COLO668 (cell line): ENCODE measurements around the gene TMEM242.

Source experiments
- DNase-seq: peaks from one replicate; lab custom pipeline; 2025; ENCODE audit not compliant: unreplicated experiment; lab: John Stamatoyannopoulos, UW

The TMEM242 gene

DNA sequence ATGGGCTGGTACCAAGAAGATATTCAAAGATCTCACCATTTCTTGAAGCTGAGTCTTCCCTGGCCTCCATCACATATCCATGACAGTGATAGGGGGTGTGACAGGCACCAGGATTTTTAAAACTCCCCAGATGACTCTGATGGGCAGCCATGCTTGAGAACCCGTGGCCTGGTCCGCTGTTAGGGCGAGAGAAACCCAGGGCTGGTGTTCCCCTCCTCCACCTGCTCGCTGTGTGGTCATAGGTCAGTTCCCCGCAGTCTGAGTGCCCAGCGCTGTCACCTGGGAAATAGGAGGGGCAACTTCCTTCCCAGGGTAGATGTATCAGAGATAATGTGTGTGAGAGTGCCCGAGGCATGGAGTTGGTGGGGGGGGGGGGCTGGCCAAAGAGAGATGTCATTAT lies 50.9 kb downstream of the TMEM242 start:
- DNase-seq, result peak; percentile 15

DNA sequence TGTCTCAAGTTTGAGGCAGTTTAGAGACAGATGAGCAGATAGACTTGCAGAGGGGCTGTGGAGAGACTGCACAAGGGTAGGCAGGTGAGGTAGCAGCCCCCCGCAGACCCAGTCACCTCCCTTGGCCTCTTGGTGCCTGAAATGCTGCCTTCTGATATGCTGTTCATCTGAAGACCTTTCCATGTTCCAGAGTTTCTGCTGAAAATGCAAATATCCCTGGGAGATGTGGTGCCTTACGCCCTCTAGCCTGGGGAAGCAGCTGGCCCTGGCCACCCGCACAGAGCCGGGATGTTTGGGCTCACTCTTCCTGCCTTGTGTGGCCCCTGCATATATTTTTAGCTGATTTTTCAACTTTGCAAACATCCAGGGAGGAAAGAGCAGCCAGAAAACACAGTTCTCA lies 51.4 kb downstream of the TMEM242 start:
- DNase-seq, result no peak

DNA sequence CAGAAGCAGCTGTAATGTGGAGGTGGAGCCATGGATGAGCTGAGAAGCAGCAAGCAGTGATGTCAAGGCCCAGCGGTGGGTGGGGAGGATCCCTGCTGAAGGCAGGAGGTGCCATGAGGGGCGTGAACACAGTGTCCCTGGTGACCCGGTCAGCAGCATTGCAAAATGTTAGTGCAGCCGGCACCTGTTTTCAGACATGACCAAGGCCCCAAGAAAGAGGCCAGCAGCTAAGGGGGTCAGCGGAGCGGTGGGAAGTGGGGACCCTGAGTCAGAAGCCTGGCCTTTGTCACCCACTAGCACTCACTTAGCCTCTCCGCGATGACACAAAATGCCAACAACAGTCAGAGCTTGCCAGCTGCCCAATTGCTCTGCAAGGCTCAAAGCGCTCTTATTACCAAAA lies 51.9 kb downstream of the TMEM242 start:
- DNase-seq, result no peak

DNA sequence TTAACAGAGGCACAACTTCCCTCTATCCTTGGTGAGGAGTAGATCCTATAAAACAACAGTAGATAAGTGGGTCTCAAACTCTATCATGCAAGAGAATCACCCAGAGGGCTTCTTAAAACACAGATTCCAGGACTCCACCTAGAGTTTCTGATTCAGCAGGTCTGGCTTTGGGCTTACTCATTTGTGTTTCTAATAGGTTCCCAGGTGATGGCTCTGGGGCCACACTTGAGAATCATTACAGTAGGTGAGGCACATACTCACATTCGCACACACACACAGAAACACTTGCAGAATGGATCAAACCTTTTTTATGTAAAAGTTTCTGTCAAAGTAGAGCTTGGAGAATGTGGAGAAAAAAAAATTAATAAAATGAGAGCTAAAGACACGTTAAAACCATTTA lies 52.4 kb downstream of the TMEM242 start:
- no peak for DNase-seq

DNA sequence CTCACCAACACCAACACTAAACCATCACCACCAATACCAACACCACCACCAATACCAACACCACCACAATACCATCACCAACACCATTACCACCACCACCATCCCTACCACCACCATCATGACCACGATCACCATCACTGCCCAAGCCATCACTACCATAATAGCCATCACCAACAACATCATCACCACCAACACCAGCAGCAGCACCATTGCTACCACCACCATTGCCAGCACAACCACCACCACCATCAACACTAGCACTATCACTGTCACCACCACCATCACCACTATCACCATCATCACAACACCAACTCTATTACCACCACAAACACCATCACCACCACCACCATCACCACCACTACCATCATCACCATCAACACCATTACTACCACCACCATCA lies 53.0 kb downstream of the TMEM242 start:
- DNase-seq, result no peak

DNA sequence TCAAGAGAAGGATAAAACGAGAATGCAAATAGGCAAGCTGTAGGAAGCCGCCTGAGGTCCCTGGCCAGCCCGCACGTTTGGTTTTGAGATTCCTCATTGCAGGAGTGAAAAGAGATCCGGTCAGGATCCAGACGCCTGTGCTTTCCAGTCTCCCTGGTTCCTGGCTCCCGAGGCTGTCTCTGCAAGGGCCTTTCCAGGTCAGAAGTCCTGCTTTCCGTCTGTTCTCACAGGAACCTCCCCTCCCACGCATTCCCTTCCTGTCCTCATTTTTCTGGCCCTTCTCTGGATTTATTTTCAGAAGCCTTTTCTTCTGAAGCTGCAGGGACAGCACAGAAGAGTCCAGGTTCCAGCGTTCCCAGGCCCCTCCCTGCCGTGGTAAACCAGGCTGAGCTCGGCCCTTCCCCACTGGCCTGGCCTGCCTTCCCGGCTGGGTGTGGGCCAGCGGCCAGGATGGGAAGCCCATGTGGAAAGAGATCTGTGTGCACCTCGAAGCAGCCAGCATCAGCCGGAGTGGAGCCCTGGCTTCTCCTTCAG lies 54.0 kb downstream of the TMEM242 start:
- no peak for DNase-seq

DNA sequence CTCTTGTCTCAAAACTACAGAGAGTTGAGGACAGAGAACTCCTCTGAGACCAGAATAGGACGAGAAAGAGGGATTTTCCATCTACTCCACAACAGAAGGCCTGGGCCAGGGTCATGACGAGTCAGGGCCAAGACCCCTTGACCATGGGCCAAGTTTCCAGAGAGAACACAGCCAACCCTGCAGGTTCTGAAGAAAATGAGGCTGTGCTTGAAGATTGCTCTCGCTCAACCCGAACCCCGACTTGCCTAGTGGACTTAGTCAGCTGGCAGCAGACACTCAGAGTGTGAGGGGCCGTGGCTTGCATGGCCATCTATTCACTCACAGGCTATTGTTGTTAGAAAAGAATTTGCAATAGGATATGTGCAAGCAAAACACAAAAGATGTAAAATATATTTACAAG lies 54.5 kb downstream of the TMEM242 start:
- DNase-seq, result no peak

DNA sequence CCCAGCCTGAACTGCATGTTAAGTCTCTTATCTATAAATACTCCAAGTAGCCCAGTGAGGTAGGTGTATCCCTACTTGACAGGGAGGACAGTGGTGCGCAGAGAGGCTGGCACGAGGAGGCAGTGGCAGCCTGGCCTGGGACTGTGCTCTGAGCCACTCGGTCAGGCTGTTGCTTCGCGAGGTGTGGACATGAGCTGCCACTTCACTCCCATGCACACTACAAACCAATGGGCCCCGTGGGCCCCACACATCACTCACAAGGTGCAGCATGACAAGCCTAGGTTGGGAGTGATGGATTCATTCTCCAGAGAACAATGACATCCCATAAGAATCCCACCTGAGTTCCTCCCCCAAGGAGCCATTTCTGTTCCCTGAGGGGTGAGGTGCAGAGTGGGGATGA lies 54.9 kb downstream of the TMEM242 start:
- no peak for DNase-seq

DNA sequence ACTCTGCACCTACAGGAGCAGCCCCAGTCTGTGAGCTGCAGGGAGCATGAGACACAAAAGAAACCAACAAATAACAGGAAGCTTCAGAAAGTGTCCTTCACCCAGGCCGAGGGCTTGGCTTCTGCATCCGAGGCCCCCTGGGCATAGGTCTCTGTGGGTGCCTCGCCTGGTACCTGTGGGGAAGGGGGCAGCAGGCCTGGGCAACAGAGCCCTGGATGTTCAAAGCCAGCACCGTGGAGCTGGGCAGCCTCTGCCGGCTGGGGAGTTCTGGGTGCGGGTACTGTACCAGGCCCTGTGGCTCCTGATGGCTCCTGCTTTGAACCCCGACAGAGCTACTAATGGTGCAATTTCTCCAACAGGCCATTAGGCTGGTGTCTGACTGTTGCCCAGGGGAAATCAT lies 55.7 kb downstream of the TMEM242 start:
- DNase-seq, result no peak

DNA sequence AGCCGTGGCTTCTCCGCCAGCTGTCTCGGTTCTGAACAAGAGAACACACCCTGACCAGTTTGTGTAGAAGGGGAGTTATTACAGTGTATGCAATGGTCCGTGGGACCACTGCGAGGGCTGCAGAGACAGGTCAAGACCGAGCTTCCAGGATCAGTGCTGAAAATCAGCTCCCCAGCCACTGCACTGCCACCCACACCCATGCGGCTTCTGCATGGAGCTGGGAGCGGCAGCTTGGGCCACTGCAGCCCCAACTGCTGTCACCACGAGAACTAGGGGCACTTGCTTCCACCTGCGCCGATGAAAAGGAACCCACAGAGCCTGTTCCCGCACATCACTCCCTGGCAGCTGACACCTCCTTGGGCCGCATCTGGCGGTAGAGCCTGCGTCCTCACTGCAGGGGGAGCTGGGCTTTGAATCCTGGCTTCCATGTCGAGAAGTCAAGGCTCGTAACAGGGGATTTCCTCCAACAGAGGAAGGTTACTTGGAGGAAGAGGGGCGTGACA lies 56.2 kb downstream of the TMEM242 start:
- DNase-seq, result no peak

DNA sequence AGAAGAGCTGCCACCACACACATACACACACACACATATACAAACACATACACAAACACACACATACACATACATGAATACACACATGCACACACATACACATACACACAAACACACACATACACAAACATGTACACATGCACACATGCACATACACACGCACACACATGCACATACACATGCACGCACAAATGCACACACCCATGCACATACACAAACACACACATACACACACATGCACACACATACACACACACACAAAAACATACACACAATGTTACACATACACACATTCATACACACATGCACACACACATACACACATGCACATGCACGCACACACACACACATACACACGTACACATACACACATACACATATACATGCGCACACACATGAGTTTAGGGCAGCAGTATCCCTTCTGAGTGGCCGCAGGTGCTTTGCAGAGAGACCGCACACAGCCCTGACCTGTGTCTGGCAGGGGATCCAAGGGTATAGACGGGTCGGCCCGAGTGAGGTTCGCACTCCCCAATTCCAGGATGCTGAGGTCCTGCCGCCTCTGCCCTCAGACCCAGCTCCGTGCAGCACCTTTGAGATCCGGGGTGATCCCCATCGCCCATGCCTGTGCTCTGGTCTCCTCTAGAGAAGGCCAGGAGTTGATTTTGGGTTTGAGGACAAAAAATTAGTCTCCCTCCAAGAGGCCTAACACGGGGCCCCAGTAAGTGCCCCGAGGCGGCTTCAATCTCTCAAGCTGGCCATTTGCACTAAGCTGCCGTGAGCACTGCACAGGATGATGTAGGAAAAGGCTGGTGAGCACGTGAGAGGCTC lies 56.8 kb downstream of the TMEM242 start:
- no peak for DNase-seq

DNA sequence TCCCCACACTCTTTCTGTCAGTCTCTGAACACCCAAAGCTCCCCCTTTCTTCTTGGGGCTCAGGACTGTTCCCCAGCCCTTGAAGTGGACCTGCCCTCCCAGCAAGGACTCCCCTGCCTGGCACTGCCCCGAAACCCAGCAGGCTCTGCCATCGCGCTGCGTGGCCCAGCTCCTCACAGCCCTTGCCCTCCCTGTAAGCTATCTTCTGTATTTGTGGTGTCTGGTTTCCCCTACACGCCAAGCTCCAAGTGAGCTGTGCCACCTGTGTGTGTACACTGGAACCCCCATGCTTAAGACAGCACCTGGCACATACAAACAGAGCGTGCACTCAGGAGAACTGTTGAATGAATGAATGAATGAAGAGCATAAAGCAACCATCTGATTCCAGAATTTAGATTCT lies 57.7 kb downstream of the TMEM242 start:
- peak; percentile 50 for DNase-seq

DNA sequence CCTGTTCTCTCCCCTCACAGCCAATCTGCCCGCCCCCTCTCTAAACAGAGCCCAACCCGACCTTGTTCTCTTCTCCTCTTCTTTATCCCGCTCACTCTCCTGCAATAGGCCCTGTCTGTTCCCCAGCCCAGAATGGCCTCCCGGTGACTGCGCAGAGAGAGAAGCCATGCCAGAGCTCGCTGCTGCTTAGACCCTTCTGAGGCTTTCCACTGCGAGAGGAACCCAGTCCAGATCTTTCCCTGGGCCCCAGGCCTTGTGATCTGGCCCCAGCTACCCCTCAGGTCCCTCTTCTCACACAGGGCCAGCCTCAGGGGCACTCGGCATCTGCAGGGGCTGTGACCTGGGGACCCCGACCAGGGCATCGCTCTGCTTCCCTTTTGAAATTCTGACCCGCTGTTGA lies 58.1 kb downstream of the TMEM242 start:
- no peak for DNase-seq

DNA sequence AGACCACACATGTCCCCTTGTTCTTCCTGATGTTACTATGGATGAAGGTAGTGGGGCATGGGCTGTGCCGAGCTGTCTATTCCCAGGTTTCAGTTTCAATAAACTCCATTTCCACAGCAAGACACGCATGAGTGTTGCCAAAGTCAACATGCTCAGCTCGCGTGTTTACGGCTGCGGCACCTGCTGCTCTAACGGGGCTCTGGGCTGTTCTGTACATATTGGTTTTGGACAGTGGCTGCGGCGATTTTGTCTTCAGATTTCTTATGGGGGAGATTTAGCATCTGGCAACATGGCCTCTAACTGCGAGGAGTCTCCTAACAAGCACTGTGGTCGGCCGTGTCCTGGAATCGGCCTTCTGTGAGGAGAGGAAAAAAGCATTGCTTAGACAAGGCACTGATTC lies 58.6 kb downstream of the TMEM242 start:
- peak; percentile 60 for DNase-seq

DNA sequence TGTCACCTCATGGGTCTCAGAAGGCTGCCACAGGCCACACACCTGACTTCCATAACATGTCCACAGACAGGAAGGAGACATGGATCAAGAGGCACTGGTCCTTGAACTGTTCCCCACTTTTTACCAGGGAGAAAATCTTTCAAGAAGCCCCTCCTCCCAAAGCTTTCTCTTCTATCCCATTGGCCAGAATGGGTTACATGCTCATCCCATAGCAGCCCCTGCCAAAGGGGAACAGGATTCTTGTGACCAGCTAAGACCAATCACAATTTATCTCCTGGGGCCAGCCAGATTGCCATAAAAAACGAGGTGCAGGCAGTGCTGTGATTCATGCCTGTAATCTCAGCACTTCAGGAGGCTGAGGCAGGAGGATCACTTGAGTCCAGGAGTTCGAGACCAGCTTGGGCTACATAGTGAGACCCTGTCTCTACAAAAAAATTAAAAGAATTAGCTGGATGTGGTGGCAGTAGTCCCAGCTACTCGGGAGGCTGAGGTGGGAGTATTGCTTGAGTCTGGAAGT lies 59.4 kb downstream of the TMEM242 start:
- DNase-seq, result no peak

DNA sequence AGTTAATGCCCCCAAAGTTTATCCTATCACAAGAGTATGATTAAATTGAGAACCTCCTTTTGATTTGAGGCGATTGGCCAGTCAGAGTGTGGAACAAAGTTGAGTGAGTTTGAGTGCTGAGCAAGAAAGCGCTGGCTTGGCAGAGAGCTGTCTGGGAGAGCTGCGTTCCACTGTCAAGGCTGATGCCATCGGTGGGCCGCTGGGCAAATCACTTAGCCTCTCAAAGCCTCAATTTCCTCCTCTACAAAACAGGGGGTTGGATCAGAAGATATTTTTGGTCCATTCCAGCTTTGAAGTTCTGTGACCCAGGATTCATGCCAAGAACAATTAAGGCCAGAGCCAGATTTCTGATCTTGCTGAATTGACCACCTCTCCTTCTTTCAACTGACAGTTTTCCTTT lies 60.2 kb downstream of the TMEM242 start:
- no peak for DNase-seq

DNA sequence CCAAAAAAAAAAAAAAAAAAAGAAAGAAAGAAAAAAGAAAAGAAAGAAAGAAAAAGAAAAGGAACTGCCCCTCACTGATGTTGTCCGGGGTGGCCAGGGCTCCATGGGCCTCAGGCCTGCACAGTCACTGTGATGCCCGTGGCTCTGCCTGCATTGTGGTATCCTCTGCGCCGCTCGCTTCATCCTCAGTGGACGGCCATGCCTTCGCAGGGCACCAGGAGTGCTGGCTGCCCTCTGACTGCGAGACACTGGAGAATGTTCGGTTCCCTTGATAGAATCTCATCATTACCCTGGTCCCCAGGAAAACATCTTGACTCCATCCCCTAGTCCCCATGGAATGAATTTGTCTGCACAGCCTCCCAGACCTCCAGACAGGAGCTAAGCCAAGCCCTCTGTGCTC lies 61.7 kb downstream of the TMEM242 start:
- no peak for DNase-seq

DNA sequence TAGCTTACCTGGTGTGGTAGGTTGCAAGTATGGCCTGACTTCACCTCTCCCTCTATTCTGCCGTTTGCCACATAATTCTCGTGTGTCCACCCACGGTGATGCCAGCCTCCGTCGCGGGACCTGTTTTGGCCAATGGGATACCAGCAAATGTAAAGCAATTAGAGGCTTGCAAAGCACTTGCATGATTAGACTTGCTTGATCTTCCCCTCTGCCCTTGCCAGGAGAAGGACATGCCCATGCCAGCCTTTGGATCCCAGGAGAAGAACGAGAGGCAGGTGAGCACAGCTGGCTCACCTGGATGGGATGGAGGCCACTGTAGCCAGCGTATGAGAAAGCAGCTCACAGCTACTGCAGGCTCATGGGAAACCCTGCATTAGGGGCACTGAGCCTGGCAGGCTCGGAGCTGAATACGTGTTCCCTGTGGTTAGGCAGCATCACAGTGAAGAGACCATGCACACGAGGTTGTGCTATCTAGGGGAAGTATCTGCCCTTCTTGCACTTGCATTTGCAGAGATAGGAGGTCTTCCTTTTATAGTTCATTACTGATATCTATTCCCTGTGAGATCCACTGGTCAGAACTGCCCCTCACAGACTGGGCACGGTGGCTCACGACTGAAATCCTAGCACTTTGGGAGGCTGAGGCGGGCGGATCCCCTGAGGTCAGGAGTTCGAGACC lies 62.4 kb downstream of the TMEM242 start:
- DNase-seq, result no peak

DNA sequence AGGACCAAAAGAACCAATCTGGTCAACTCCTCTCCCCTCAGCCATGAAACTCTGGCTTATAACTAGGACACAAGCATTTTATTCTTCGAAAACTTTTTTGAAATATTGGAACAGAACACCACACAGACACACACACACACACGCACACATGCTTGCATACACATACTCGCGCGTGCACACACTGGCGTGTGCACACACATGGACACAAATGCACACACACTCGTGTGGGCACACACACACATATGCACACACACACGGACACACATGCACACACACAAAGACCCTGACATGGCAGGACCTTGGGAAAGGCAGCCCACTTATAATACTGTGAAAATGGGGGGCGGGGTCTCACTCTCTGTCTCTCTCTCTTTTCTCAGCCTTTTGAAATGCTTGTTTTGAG lies 63.9 kb downstream of the TMEM242 start:
- DNase-seq, result no peak

DNA sequence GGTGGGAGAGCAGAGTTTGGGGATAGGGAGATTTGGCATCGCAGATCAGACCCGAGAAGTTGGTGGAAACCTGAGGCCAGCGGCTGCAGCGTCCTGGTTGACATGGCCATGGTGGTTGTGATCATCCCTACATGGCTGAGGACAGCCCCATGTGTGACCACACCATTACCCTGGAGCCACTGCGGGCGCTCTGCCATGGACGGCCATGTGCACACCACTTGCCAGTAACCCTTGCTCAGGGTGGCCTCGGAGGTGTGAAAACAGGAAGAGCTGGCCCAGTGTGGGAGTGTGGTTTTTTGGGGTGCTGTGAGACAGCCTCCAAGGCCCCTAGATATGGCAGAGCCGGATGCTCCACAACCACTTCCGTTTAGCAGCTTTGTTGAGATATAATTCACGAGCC lies 64.4 kb downstream of the TMEM242 start:
- no peak for DNase-seq

DNA sequence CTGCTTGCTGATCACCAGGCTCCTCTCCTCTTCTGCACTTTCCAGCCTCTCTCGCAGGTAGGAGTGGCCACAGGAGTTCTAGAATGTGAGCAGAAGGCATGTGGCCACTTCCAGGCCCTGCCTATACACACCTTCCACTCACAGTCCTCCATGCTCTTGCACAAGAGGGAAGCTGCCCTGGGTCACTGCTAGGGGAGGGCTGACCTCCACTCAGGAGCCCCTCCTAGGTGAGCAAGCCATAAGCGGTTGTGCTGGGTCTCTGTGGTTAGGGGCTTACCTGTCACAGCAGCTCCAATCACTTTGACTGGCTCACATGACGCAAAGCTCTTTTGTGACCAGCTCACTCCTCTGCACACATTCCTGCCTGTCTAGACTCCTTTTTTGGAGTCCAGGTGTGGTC lies 68.2 kb downstream of the TMEM242 start:
- DNase-seq, result no peak

DNA sequence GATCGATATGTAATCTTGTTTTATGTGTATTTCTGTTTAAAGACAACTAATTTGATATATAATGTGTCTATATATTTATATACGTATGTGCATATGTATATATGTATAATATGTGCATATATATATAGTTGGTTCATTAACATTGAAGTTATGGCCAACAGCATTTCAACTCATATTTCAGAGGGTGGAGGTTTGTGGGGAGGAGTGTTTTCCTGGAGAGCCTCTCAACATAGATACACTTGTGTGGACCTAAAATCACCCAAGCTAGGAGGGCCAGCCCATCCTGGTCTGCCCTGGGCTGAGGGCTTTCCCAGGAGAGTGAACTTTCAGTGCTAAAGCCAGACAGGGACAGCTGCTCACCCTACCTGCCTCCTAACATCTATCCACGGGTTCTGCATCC lies 68.8 kb downstream of the TMEM242 start:
- DNase-seq, result no peak
